Endothelial cell of umbilical vein (primary cell): ENCODE results near the gene GPATCH4.
A peak's percentile ranks its signal among the peaks of the same experiment; 100 is the strongest.

Source experiments
- CTCF ChIP-seq, 2 donors: IDR thresholded peaks; 1 replicate in 1 of 2; 2 replicates in 1 of 2; pipeline ENCODE4 v1.5.1; 2011; ENCODE audit warnings: low read length in 2 of 2, mild to moderate bottlenecking in 2 of 2, moderate library complexity in 2 of 2, control low read depth in 1 of 2, inconsistent platforms in 1 of 2, low read depth in 1 of 2; ENCODE audit not compliant: insufficient read depth in 1 of 2; ENCODE audit errors: extremely low read depth in 1 of 2
- EZH2 ChIP-seq: IDR thresholded peaks from 2 replicates; pipeline ENCODE4 v1.6.1; 2012; ENCODE audit warnings: borderline replicate concordance, low read depth, mild to moderate bottlenecking, moderate library complexity, low read length, inconsistent platforms; ENCODE audit not compliant: severe bottlenecking
- FOS ChIP-seq: IDR thresholded peaks from 2 replicates; pipeline ENCODE4 v1.6.1; 2011; ENCODE audit warnings: mild to moderate bottlenecking, low read length, moderate library complexity, borderline replicate concordance; ENCODE audit not compliant: insufficient read depth
- JUN ChIP-seq: IDR thresholded peaks from 2 replicates; pipeline ENCODE4 v1.6.1; 2011; ENCODE audit warnings: borderline replicate concordance, low read depth; ENCODE audit not compliant: insufficient read length, insufficient read depth
- MYC ChIP-seq: IDR thresholded peaks from one replicate; pipeline ENCODE4 v1.6.1; 2011; ENCODE audit warnings: mild to moderate bottlenecking, low read depth, low read length
- POLR2A ChIP-seq: IDR thresholded peaks from 2 replicates; pipeline ENCODE4 v1.6.1; 2012; ENCODE audit warnings: low read depth, mild to moderate bottlenecking, control low read depth, low read length
- POLR2AphosphoS5 ChIP-seq: IDR thresholded peaks from 2 replicates; pipeline ENCODE4 v1.6.1; 2012; ENCODE audit warnings: low read depth, mild to moderate bottlenecking, control low read depth, low read length, moderate library complexity; ENCODE audit not compliant: insufficient read depth
- TF ChIP-seq, protein P1 (sequence below): IDR thresholded peaks from 2 replicates; pipeline ENCODE4 v1.6.1; 2011; ENCODE audit not compliant: insufficient read depth, insufficient read length

GRCh38 chr1:156602557-156602993 is 1.3 kb upstream of the GPATCH4 start:
- TF ChIP-seq MYC (no peak), CTCF (IDR thresholded peaks at IDR 0.05; ENCODE audit: extremely low read depth in 1 of 2, insufficient read depth in 1 of 2, low read depth in 1 of 2, low read length in 2 of 2) (peak in 1 of 2 donors; percentile 2), POLR2A (no peak), EZH2 (no peak), FOS (no peak), POLR2AphosphoS5 (no peak), JUN (no peak)
- TF ChIP-seq, protein P1, sequence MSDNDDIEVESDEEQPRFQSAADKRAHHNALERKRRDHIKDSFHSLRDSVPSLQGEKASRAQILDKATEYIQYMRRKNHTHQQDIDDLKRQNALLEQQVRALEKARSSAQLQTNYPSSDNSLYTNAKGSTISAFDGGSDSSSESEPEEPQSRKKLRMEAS, result no peak
